GM23338 (cell line): ENCODE results near the gene SAFB2. TPM values are rescaled to one million over a fixed set of nuclear protein-coding genes. Genes with fewer than 3 reads are reported as not detected.

Experiments
- polyA plus RNA-seq: library from polyadenylated mRNA; unstranded; fragments of >200 nt; fragmentation: Nextera tagmentation; extraction: Ambion mirVana; gene quantifications from 2 replicates; pipeline ENCODE4 v1.2.1, GENCODE V29; 2016
- small RNA-seq: library from RNA; depleted of rRNA; stranded (forward); fragments of <200 nt; gene quantifications from one replicate; pipeline ENCODE3, GENCODE V24; 2014; ENCODE audit warnings: low replicate concordance
- total RNA-seq: library from RNA; depleted of rRNA; stranded (reverse); fragments of >200 nt; shearing (Covaris generic); gene quantifications from 2 replicates; pipeline ENCODE4 v1.2.3, GENCODE V29; 2014; rRNA removed

SAFB2 gene
- total and polyA plus RNA-seq, 2 experiments from 2014 or later = 37.7 to 102 TPM

Small RNA genes within 50 kb of the gene (small RNA-seq; reads per million reads assigned to genes)
- gene SNRPEP4 = 0.47 reads per million, percentile 32 among the genes with 10 or more reads in this experiment

Other genes starting within 250 kb of the SAFB2 start
- gene ZNRF4, start 167.4 kb downstream of the SAFB2 start, total RNA-seq = not detected in 2 replicates
- not detected in 2 replicates for gene ZNRF4, start 167.4 kb downstream of the SAFB2 start, polyA plus RNA-seq
- 0.97 and 3.9 TPM in 2 replicates for gene TINCR, start 54.8 kb downstream of the SAFB2 start, total RNA-seq
- 0.42 and 0.94 TPM in 2 replicates for gene TINCR, start 54.8 kb downstream of the SAFB2 start, polyA plus RNA-seq
- 82.2 and 109 TPM in 2 replicates for gene SAFB, start 307 bp upstream of the SAFB2 start, total RNA-seq
- 76.5 and 85.2 TPM in 2 replicates for gene SAFB, start 307 bp upstream of the SAFB2 start, polyA plus RNA-seq
- 9.1 and 15.5 TPM in 2 replicates for gene MICOS13, start 57.7 kb upstream of the SAFB2 start, total RNA-seq
- 54.6 and 63.8 TPM in 2 replicates for gene MICOS13, start 57.7 kb upstream of the SAFB2 start, polyA plus RNA-seq
- gene HSD11B1L, start 58.3 kb upstream of the SAFB2 start, total RNA-seq = 12.9 and 14.6 TPM in 2 replicates
- 17.8 and 18.4 TPM in 2 replicates for gene HSD11B1L, start 58.3 kb upstream of the SAFB2 start, polyA plus RNA-seq
- gene RPL36, start 67.5 kb upstream of the SAFB2 start, total RNA-seq = 575 and 895 TPM in 2 replicates
- gene RPL36, start 67.5 kb upstream of the SAFB2 start, polyA plus RNA-seq = 3,204 and 3,480 TPM in 2 replicates
- gene LONP1, start 97.4 kb upstream of the SAFB2 start, total RNA-seq = 123 and 137 TPM in 2 replicates
- gene LONP1, start 97.4 kb upstream of the SAFB2 start, polyA plus RNA-seq = 64.5 and 68.6 TPM in 2 replicates
- gene CATSPERD, start 97.9 kb upstream of the SAFB2 start, total RNA-seq = 0.17 TPM in 1 of 2 replicates, not detected in the other
- gene CATSPERD, start 97.9 kb upstream of the SAFB2 start, polyA plus RNA-seq = 0.56 TPM in 1 of 2 replicates, not detected in the other
- 1.0 and 1.6 TPM in 2 replicates for gene PRR22, start 162.0 kb upstream of the SAFB2 start, total RNA-seq
- gene PRR22, start 162.0 kb upstream of the SAFB2 start, polyA plus RNA-seq = 1.2 TPM in 2 replicates
- gene DUS3L, start 168.4 kb upstream of the SAFB2 start, total RNA-seq = 42.7 and 53.0 TPM in 2 replicates
- 24.5 and 26.2 TPM in 2 replicates for gene DUS3L, start 168.4 kb upstream of the SAFB2 start, polyA plus RNA-seq
- 4.0 and 5.9 TPM in 2 replicates for gene NRTN, start 182.3 kb upstream of the SAFB2 start, total RNA-seq
- 5.5 and 5.8 TPM in 2 replicates for gene NRTN, start 182.3 kb upstream of the SAFB2 start, polyA plus RNA-seq
- gene FUT6, start 216.9 kb upstream of the SAFB2 start, total RNA-seq = not detected in 2 replicates
- not detected in 2 replicates for gene FUT6, start 216.9 kb upstream of the SAFB2 start, polyA plus RNA-seq
- not detected in 2 replicates for gene FUT3, start 228.7 kb upstream of the SAFB2 start, total RNA-seq
- gene FUT3, start 228.7 kb upstream of the SAFB2 start, polyA plus RNA-seq = 0.45 TPM in 1 of 2 replicates, not detected in the other
- not detected in 2 replicates for gene FUT5, start 247.8 kb upstream of the SAFB2 start, total RNA-seq
- gene FUT5, start 247.8 kb upstream of the SAFB2 start, polyA plus RNA-seq = 0.10 TPM in 1 of 2 replicates, not detected in the other